IMR-90 (cell line): ENCODE data around the gene DENND1B.

Experiments used
- BHLHE40 ChIP-seq: fragments of 150-350 bp; IDR thresholded peaks from 2 replicates; pipeline ENCODE4 v1.6.1; 2016; ENCODE audit warnings: mild to moderate bottlenecking, low read depth, low read length
- CEBPB ChIP-seq: IDR thresholded peaks from 2 replicates; pipeline ENCODE4 v1.6.1; 2012; ENCODE audit warnings: low read depth, low read length, improper control_type of control experiment
- MAFK ChIP-seq: IDR thresholded peaks from 2 replicates; pipeline ENCODE4 v1.6.1; 2012; ENCODE audit warnings: low read depth, low read length, improper control_type of control experiment
- POLR2A ChIP-seq: IDR thresholded peaks from 2 replicates; pipeline ENCODE4 v1.6.1; 2012; ENCODE audit warnings: mild to moderate bottlenecking, low read depth, low read length
- RAD21 ChIP-seq: IDR thresholded peaks from 2 replicates; pipeline ENCODE4 v1.6.1; 2012; ENCODE audit warnings: low read length, improper control_type of control experiment
- RCOR1 ChIP-seq: IDR thresholded peaks from 2 replicates; pipeline ENCODE4 v1.6.1; 2012; ENCODE audit warnings: mild to moderate bottlenecking, low read length, improper control_type of control experiment; ENCODE audit not compliant: insufficient replicate concordance
- RFX5 ChIP-seq: IDR thresholded peaks from 2 replicates; pipeline ENCODE4 v1.8.0; 2012; ENCODE audit warnings: low read depth, mild to moderate bottlenecking, low read length, moderate library complexity
- SMC3 ChIP-seq: fragments of 150-350 bp; IDR thresholded peaks from 2 replicates; pipeline ENCODE4 v1.6.1; 2016; ENCODE audit warnings: low read depth, mild to moderate bottlenecking, antibody characterized with exemption, low read length, moderate library complexity
- TF ChIP-seq, protein P1 (sequence below): conservative IDR thresholded peaks from 2 replicates; pipeline ENCODE4 v1.5.1; 2012; ENCODE audit warnings: mild to moderate bottlenecking, low read depth, low read length, improper control_type of control experiment
- TF ChIP-seq, protein P2 (sequence below): fragments of 150-350 bp; IDR thresholded peaks from 2 replicates; pipeline ENCODE4 v1.6.1; 2017; ENCODE audit warnings: mild to moderate bottlenecking, antibody characterized with exemption, low read length, low read depth

- TF ChIP-seq, protein P1, sequence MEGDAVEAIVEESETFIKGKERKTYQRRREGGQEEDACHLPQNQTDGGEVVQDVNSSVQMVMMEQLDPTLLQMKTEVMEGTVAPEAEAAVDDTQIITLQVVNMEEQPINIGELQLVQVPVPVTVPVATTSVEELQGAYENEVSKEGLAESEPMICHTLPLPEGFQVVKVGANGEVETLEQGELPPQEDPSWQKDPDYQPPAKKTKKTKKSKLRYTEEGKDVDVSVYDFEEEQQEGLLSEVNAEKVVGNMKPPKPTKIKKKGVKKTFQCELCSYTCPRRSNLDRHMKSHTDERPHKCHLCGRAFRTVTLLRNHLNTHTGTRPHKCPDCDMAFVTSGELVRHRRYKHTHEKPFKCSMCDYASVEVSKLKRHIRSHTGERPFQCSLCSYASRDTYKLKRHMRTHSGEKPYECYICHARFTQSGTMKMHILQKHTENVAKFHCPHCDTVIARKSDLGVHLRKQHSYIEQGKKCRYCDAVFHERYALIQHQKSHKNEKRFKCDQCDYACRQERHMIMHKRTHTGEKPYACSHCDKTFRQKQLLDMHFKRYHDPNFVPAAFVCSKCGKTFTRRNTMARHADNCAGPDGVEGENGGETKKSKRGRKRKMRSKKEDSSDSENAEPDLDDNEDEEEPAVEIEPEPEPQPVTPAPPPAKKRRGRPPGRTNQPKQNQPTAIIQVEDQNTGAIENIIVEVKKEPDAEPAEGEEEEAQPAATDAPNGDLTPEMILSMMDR: no peak
- TF ChIP-seq RCOR1 (no peak), RAD21 (no peak), POLR2A (no peak), RFX5 (no peak), MAFK (no peak), BHLHE40 (no peak), CEBPB (no peak), SMC3 (no peak)
- TF ChIP-seq, protein P2, sequence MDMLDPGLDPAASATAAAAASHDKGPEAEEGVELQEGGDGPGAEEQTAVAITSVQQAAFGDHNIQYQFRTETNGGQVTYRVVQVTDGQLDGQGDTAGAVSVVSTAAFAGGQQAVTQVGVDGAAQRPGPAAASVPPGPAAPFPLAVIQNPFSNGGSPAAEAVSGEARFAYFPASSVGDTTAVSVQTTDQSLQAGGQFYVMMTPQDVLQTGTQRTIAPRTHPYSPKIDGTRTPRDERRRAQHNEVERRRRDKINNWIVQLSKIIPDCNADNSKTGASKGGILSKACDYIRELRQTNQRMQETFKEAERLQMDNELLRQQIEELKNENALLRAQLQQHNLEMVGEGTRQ: no peak
Observed at GRCh38 chr1:197731449-197731848, 43.8 kb downstream of the DENND1B start.
